H1 (cell line): ENCODE data around the gene TIMM22. TPM values are rescaled to one million over a fixed set of nuclear protein-coding genes. Genes with fewer than 3 reads are reported as not detected.

Experiments used
- CTCF ChIA-PET: fragments of 300-600 bp; sonication (Branson Sonifier 250); formaldehyde crosslinking; loops from one replicate; lab custom pipeline; 2021; ENCODE audit not compliant: partially characterized antibody; lab: Charles Lee
- POLR2A ChIA-PET: fragments of 300-600 bp; sonication (Branson Sonifier 250); formaldehyde crosslinking; loops from one replicate; lab custom pipeline; 2021; ENCODE audit warnings: inconsistent platforms; ENCODE audit not compliant: partially characterized antibody; lab: Charles Lee
- DNase-seq, 2 experiments: peaks; one replicate each; pipeline versions ENCODE4 v3.0.0 to v3.0.0-alpha.2; 2010 to 2022; ENCODE audit warnings: low spot score in 2 of 2, low read depth in 1 of 2, mixed read lengths in 1 of 2
- FAIRE-seq: peaks from 2 replicates; lab custom pipeline; 2011; peaks lifted over from hg19 to GRCh38; lab: Jason Lieb, UNC
- H2AFZ ChIP-seq: 2 replicates; pipeline ENCODE4 v1.8.1; 2012; ENCODE audit warnings: low read length, inconsistent platforms
- H2AK5ac ChIP-seq: 2 replicates; pipeline ENCODE4 v1.6.1; 2013; ENCODE audit warnings: low read depth, low read length
- H2BK120ac ChIP-seq: replicated peaks from 2 replicates; pipeline ENCODE3; 2013; ENCODE audit warnings: low read depth, low read length, inconsistent platforms
- H2BK12ac ChIP-seq: 2 replicates; pipeline ENCODE4 v1.6.1; 2013; ENCODE audit warnings: low read depth, low read length
- H2BK15ac ChIP-seq: 2 replicates; pipeline ENCODE4 v1.6.1; 2013; ENCODE audit warnings: low read length
- H2BK20ac ChIP-seq: 2 replicates; pipeline ENCODE4 v1.6.1; 2013; ENCODE audit warnings: low read length
- H2BK5ac ChIP-seq: 2 replicates; pipeline ENCODE4 v1.6.1; 2013; ENCODE audit warnings: low read depth, low read length
- H3K14ac ChIP-seq: 2 replicates; pipeline ENCODE4 v1.6.1; 2013; ENCODE audit warnings: inconsistent platforms; ENCODE audit not compliant: insufficient read length
- H3K18ac ChIP-seq: 2 replicates; pipeline ENCODE4 v1.6.1; 2013; ENCODE audit warnings: low read length; ENCODE audit errors: extremely low read depth
- H3K23ac ChIP-seq: 2 replicates; pipeline ENCODE4 v1.6.1; 2013; ENCODE audit warnings: inconsistent platforms; ENCODE audit not compliant: insufficient read length
- H3K23me2 ChIP-seq: 2 replicates; pipeline ENCODE4 v1.6.1; 2013; ENCODE audit warnings: low read depth, low read length
- H3K27ac ChIP-seq: 2 replicates; pipeline ENCODE4 v1.6.1; 2011; ENCODE audit warnings: low read depth, low read length, inconsistent platforms
- H3K27me3 ChIP-seq, 4 experiments: replicated peaks in 1 of 4; 1 replicate in 1 of 4; 2 replicates in 3 of 4; pipeline versions ENCODE4 v1.6.1 to v1.8.1; 2011 to 2013; ENCODE audit warnings: low read length in 3 of 4, mild to moderate bottlenecking in 3 of 4, inconsistent platforms in 2 of 4, mixed read lengths in 2 of 4, moderate library complexity in 1 of 4; ENCODE audit not compliant: control insufficient read depth in 3 of 4, insufficient read depth in 3 of 4; ENCODE audit errors: extremely low read depth in 1 of 4
- H3K36me3 ChIP-seq, 4 experiments: 2 replicates each; pipeline versions ENCODE4 v1.6.1 to v1.8.1; 2011 to 2013; ENCODE audit warnings: mild to moderate bottlenecking in 4 of 4, low read length in 3 of 4, moderate library complexity in 2 of 4, control low read depth in 1 of 4, inconsistent platforms in 1 of 4; ENCODE audit not compliant: insufficient read depth in 4 of 4, control insufficient read depth in 2 of 4
- H3K4ac ChIP-seq: replicated peaks from 2 replicates; pipeline ENCODE3; 2013; ENCODE audit warnings: low read length, low read depth, mixed read lengths, inconsistent platforms; ENCODE audit not compliant: insufficient read length
- H3K4me1 ChIP-seq, 4 experiments: replicated peaks in 1 of 4; 1 replicate in 1 of 4; 2 replicates in 3 of 4; pipeline versions ENCODE4 v1.6.1 to v1.8.1; 2011 to 2013; ENCODE audit warnings: low read length in 3 of 4, inconsistent platforms in 2 of 4, mixed read lengths in 1 of 4; ENCODE audit not compliant: insufficient read depth in 4 of 4, control insufficient read depth in 3 of 4
- H3K4me2 ChIP-seq, 2 experiments: 2 replicates each; pipeline versions ENCODE4 v1.6.1 to v1.8.1; 2011 to 2013; ENCODE audit warnings: low read depth in 2 of 2, low read length in 2 of 2, control low read depth in 1 of 2, inconsistent platforms in 1 of 2, mild to moderate bottlenecking in 1 of 2; ENCODE audit not compliant: insufficient read depth in 1 of 2
- H3K4me3 ChIP-seq, 4 experiments: fragments of 200-600, 300-600 bp in 1 of 4; sonication (generic), shearing (Covaris generic), sonication (Bioruptor Twin) in 1 of 4; 2 replicates each; pipeline versions ENCODE4 v1.5.1 to v1.8.1; 2011 to 2016; ENCODE audit warnings: low read length in 4 of 4, low read depth in 3 of 4, control low read depth in 2 of 4, inconsistent platforms in 2 of 4, mild to moderate bottlenecking in 2 of 4, mixed read lengths in 1 of 4, moderate library complexity in 1 of 4; ENCODE audit not compliant: insufficient read depth in 2 of 4; ENCODE audit errors: extremely low read depth in 1 of 4
- H3K56ac ChIP-seq: replicated peaks from 2 replicates; pipeline ENCODE3; 2013; ENCODE audit warnings: low read depth, mild to moderate bottlenecking, mixed read lengths, low read length, inconsistent platforms; ENCODE audit not compliant: insufficient read length
- H3K79me1 ChIP-seq: 2 replicates; pipeline ENCODE4 v1.6.1; 2013; ENCODE audit warnings: low read depth, low read length, control low read depth
- H3K79me2 ChIP-seq, 2 experiments: 2 replicates each; pipeline versions ENCODE4 v1.6.1 to v1.8.1; 2012 to 2013; ENCODE audit warnings: low read length in 2 of 2, mild to moderate bottlenecking in 2 of 2, inconsistent platforms in 1 of 2; ENCODE audit not compliant: insufficient read depth in 2 of 2, control insufficient read depth in 1 of 2
- H3K9ac ChIP-seq, 4 experiments: replicated peaks in 1 of 4; 1 replicate in 1 of 4; 2 replicates in 3 of 4; pipeline versions ENCODE4 v1.6.1 to v1.8.1; 2011 to 2013; ENCODE audit warnings: low read depth in 3 of 4, low read length in 3 of 4, control low read depth in 2 of 4, mild to moderate bottlenecking in 2 of 4, moderate library complexity in 2 of 4, inconsistent platforms in 1 of 4; ENCODE audit errors: extremely low read depth in 1 of 4
- H3K9me3 ChIP-seq, 2 experiments: 2 replicates each; pipeline versions ENCODE4 v1.6.1 to v1.8.1; 2012 to 2013; ENCODE audit warnings: mild to moderate bottlenecking in 2 of 2, moderate library complexity in 2 of 2, control low read depth in 1 of 2, inconsistent platforms in 1 of 2, low read depth in 1 of 2, low read length in 1 of 2, mixed read lengths in 1 of 2; ENCODE audit not compliant: insufficient read depth in 2 of 2
- H4K20me1 ChIP-seq, 2 experiments: replicated peaks in 1 of 2; 2 replicates each; pipeline versions ENCODE3 to v1.8.1; 2011 to 2013; ENCODE audit warnings: inconsistent platforms in 2 of 2, low read length in 2 of 2, mild to moderate bottlenecking in 1 of 2; ENCODE audit not compliant: insufficient read depth in 2 of 2, control insufficient read depth in 1 of 2
- H4K5ac ChIP-seq: 2 replicates; pipeline ENCODE4 v1.6.1; 2013; ENCODE audit warnings: low read length, low read depth, mixed read lengths, inconsistent platforms; ENCODE audit not compliant: insufficient read length
- H4K8ac ChIP-seq: 2 replicates; pipeline ENCODE4 v1.8.0; 2013; ENCODE audit warnings: mild to moderate bottlenecking, moderate library complexity, low read length, inconsistent platforms; ENCODE audit not compliant: insufficient read depth; ENCODE audit errors: extremely low read depth
- H4K91ac ChIP-seq: replicated peaks from 2 replicates; pipeline ENCODE3; 2013; ENCODE audit warnings: low read length, mixed read lengths, inconsistent platforms; ENCODE audit not compliant: insufficient read length
- CBX8 ChIP-seq: fragments of 300-800, 300-1000 bp; sonication (generic); IDR thresholded peaks from 2 replicates; pipeline ENCODE4 v1.7.1; 2016; ENCODE audit warnings: low read depth, low read length, borderline replicate concordance
- CEBPB ChIP-seq: IDR thresholded peaks from 2 replicates; pipeline ENCODE4 v1.6.1; 2012; ENCODE audit warnings: low read depth, low read length
- CHD2 ChIP-seq: IDR thresholded peaks from 2 replicates; pipeline ENCODE4 v1.6.1; 2012; ENCODE audit warnings: low read length, improper control_type of control experiment
- CTCF ChIP-seq, 3 experiments: IDR thresholded peaks; 1 replicate in 2 of 3; 2 replicates in 1 of 3; pipeline versions ENCODE4 v1.5.1 to v1.6.1; 2011; ENCODE audit warnings: low read length in 3 of 3, mild to moderate bottlenecking in 3 of 3, inconsistent platforms in 2 of 3, low read depth in 1 of 3, moderate library complexity in 1 of 3; ENCODE audit not compliant: insufficient read depth in 1 of 3; ENCODE audit errors: control extremely low read depth in 1 of 3
- RBBP5 ChIP-seq: IDR thresholded peaks from 2 replicates; pipeline ENCODE4 v1.7.1; 2012; ENCODE audit warnings: low read depth, mild to moderate bottlenecking, inconsistent platforms, low read length, moderate library complexity, borderline replicate concordance
- SIX5 ChIP-seq: IDR thresholded peaks from 2 replicates; pipeline ENCODE4 v1.6.1; 2011; ENCODE audit warnings: mild to moderate bottlenecking, low read depth, low read length
- SP1 ChIP-seq: IDR thresholded peaks from 2 replicates; pipeline ENCODE4 v1.6.1; 2011; ENCODE audit warnings: low read depth, low read length
- TAF7 ChIP-seq: optimal IDR thresholded peaks from 2 replicates; pipeline ENCODE3; 2011; ENCODE audit warnings: low read depth, mild to moderate bottlenecking, inconsistent platforms, low read length, moderate library complexity, borderline replicate concordance
- ZNF274 ChIP-seq: IDR thresholded peaks from 2 replicates; pipeline ENCODE4 v1.7.0; 2012; ENCODE audit warnings: low read length, borderline replicate concordance; ENCODE audit errors: extremely low read depth
- WGBS, 2 experiments: shearing (Covaris generic) in 1 of 2; methylation state at CpG; one replicate each; pipeline versions ENCODE4 v1.1.6 to v1.1.7; 2013 to 2015; ENCODE audit warnings: low lambda C conversion rate in 2 of 2, mixed read lengths in 2 of 2, inconsistent platforms in 1 of 2, low coverage in 1 of 2, missing lambda C conversion rate in 1 of 2; ENCODE audit not compliant: insufficient replicate concordance in 2 of 2, insufficient coverage in 1 of 2, insufficient read length in 1 of 2; ENCODE audit errors: extremely low coverage in 1 of 2, missing lambda C conversion rate in 1 of 2; 5-methylcytosine and 5-hydroxymethylcytosine counted together
- polyA plus RNA-seq, 7 experiments: library from polyadenylated mRNA; depleted of rRNA in 3 of 7; stranded (reverse) in 5 of 7; unstranded in 2 of 7; fragments of >200 nt in 5 of 7; fragments of 200-250 nt in 2 of 7; gene quantifications; 1 replicate in 5 of 7; 2 replicates in 1 of 7; 4 replicates in 1 of 7; pipeline versions ENCODE4 v1.2.1 to v1.2.3, GENCODE V29; 2011 to 2013; ENCODE audit warnings: missing spikeins in 2 of 7, mixed read lengths in 2 of 7
- total RNA-seq: library from RNA; stranded (reverse); fragmentation: NEBNext Ultra II Directional; extraction: Animal tissue kit (Norgen Biotek cat#: 25700); gene quantifications from 2 replicates; pipeline ENCODE4 v1.2.1, GENCODE V29; 2021

Gene TIMM22
- total and polyA plus RNA-seq, 2 of the 8 experiments (the other 6 are each of a cell fraction or from before 2014, with no cell fraction given), result 13.8 to 17.4 TPM

- no peak for TF ChIP-seq TAF7
- no peak for TF ChIP-seq CTCF (IDR thresholded peaks at IDR 0.05; ENCODE audit: control extremely low read depth in 1 of 3, insufficient read depth in 1 of 3, low read depth in 1 of 3, low read length in 3 of 3)
- TF ChIP-seq ZNF274, result no peak
- TF ChIP-seq CEBPB, result no peak
- no peak for TF ChIP-seq SP1
- TF ChIP-seq CBX8, result no peak
- no peak for TF ChIP-seq CHD2
- no peak for TF ChIP-seq RBBP5
- TF ChIP-seq SIX5, result no peak
- peaks cover 7 to 15% of the 10 kb centered on the region in 2 experiments for H4K20me1 ChIP-seq
- no peak overlapping the region for H3K4me3 ChIP-seq
- peaks cover 20 to 85% of the 10 kb centered on the region in 2 experiments for H3K79me2 ChIP-seq
- no peak overlapping the region for H2AFZ ChIP-seq
- H3K79me1 ChIP-seq, result peaks cover 20% of the 10 kb centered on the region
- no peak overlapping the region for H4K8ac ChIP-seq
- no peak overlapping the region for H2BK20ac ChIP-seq
- ChIA-PET POLR2A (interaction anchor here (1.1 to 2.5 kb wide), 7 partner anchors 8 to 114 kb away, joined by 3 to 13 read pairs (median 3); no protein-coding TSS in a partner anchor), CTCF (interaction anchor here (0.7 to 2.0 kb wide), 11 partner anchors 8 to 170 kb away, joined by 3 to 9 read pairs (median 4); partner anchors contain the start of gene NXN)
- H3K18ac ChIP-seq, result 0 out of 2 replicates have a peak overlapping the region, but pooled peaks have one; percentile 39
- H3K23ac ChIP-seq, result no peak overlapping the region
- no peak overlapping the region for H3K14ac ChIP-seq
- no peak for DNase-seq
- no peak overlapping the region for H4K91ac ChIP-seq
- H4K5ac ChIP-seq, result no peak overlapping the region
- H3K4me1 ChIP-seq, result peaks cover 9 to 33% (median 30%) of the 10 kb centered on the region in 4 experiments
- H2BK15ac ChIP-seq, result no peak overlapping the region
- H3K9me3 ChIP-seq, result no peaks in the 10 kb centered on the region
- H3K23me2 ChIP-seq, result no peaks in the 10 kb centered on the region
- H2AK5ac ChIP-seq, result no peak overlapping the region
- no peak overlapping the region for H3K4ac ChIP-seq
- H3K36me3 ChIP-seq, result no peaks in the 10 kb centered on the region; a peak in 2 of 8 replicates
- no peaks in the 10 kb centered on the region for H3K27me3 ChIP-seq
- WGBS, 2 experiments, result 86% methylated on average over 12 of the region's 12 CpGs; no CpG with 5 or more reads in 1 of the 2 experiments
- no peak overlapping the region for H3K9ac ChIP-seq
- no peak for FAIRE-seq
- no peak overlapping the region for H2BK120ac ChIP-seq
- no peak overlapping the region for H3K56ac ChIP-seq
- no peak overlapping the region for H3K27ac ChIP-seq
- no peak overlapping the region for H2BK12ac ChIP-seq
- peak overlapping the region in 1 of 2 experiments; percentile 65; a peak in 2 of 4 replicates for H3K4me2 ChIP-seq
- H2BK5ac ChIP-seq, result peak overlapping the region; percentile 38; the same call in 1 of the 2 replicates
Observed at GRCh38 chr17:965311-965989, 31.5 kb upstream of the TIMM22 start.
